Measurements from ENCODE around the gene XKR8.

GRCh38 chr1:27937524-27937836 is 22.3 kb upstream of the XKR8 start:
- TF ChIP-seq CTCF (IDR thresholded peaks at IDR 0.05) (no peak), POLR2A (IDR thresholded peaks at IDR 0.05) (no peak), EP300 (IDR thresholded peaks at IDR 0.05) (no peak)
